HL-60 (cell line): Measurements from ENCODE around the gene EFCAB14.

Experiments used
- POLR2AphosphoS5 ChIP-seq: IDR thresholded peaks from 2 replicates; pipeline ENCODE4 v1.6.1; 2012; ENCODE audit warnings: low read depth
- TF ChIP-seq, protein P1 (sequence below): IDR thresholded peaks from 2 replicates; pipeline ENCODE4 v1.6.1; 2012; ENCODE audit warnings: low read depth; ENCODE audit not compliant: insufficient replicate concordance
- TF ChIP-seq, protein P2 (sequence below): IDR thresholded peaks from one replicate; pipeline ENCODE4 v1.5.1; 2011; ENCODE audit warnings: low read length, control low read depth, inconsistent platforms; ENCODE audit not compliant: insufficient read depth

DNA sequence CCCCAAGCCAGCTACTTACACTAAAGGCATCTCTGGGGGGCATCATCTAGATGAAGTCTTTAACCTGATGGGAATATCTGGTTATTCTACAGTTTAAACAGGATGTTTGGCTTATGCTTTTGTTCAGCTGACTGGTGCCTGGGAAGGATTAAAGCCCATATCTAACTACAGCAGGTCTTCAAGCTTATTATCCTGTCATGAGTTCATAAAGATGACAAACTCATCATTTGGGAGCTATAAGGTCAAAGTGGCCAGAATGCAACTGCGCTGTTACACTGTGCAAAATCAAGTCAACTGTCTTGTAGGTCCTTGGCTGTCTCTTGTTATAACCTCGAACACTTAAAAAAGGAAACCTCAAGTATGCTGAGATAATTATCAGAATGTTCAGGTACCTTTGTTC is 83.7 kb downstream of the EFCAB14 start:
- no peak for TF ChIP-seq POLR2AphosphoS5
- TF ChIP-seq, protein P1, sequence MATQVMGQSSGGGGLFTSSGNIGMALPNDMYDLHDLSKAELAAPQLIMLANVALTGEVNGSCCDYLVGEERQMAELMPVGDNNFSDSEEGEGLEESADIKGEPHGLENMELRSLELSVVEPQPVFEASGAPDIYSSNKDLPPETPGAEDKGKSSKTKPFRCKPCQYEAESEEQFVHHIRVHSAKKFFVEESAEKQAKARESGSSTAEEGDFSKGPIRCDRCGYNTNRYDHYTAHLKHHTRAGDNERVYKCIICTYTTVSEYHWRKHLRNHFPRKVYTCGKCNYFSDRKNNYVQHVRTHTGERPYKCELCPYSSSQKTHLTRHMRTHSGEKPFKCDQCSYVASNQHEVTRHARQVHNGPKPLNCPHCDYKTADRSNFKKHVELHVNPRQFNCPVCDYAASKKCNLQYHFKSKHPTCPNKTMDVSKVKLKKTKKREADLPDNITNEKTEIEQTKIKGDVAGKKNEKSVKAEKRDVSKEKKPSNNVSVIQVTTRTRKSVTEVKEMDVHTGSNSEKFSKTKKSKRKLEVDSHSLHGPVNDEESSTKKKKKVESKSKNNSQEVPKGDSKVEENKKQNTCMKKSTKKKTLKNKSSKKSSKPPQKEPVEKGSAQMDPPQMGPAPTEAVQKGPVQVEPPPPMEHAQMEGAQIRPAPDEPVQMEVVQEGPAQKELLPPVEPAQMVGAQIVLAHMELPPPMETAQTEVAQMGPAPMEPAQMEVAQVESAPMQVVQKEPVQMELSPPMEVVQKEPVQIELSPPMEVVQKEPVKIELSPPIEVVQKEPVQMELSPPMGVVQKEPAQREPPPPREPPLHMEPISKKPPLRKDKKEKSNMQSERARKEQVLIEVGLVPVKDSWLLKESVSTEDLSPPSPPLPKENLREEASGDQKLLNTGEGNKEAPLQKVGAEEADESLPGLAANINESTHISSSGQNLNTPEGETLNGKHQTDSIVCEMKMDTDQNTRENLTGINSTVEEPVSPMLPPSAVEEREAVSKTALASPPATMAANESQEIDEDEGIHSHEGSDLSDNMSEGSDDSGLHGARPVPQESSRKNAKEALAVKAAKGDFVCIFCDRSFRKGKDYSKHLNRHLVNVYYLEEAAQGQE, result no peak
- TF ChIP-seq, protein P2, sequence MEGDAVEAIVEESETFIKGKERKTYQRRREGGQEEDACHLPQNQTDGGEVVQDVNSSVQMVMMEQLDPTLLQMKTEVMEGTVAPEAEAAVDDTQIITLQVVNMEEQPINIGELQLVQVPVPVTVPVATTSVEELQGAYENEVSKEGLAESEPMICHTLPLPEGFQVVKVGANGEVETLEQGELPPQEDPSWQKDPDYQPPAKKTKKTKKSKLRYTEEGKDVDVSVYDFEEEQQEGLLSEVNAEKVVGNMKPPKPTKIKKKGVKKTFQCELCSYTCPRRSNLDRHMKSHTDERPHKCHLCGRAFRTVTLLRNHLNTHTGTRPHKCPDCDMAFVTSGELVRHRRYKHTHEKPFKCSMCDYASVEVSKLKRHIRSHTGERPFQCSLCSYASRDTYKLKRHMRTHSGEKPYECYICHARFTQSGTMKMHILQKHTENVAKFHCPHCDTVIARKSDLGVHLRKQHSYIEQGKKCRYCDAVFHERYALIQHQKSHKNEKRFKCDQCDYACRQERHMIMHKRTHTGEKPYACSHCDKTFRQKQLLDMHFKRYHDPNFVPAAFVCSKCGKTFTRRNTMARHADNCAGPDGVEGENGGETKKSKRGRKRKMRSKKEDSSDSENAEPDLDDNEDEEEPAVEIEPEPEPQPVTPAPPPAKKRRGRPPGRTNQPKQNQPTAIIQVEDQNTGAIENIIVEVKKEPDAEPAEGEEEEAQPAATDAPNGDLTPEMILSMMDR, result no peak
